ENCODE results near the gene DPM1. TPM values are rescaled to one million over a fixed set of nuclear protein-coding genes. Genes with fewer than 3 reads are reported as not detected.

DPM1 gene
- total RNA-seq, 6 donors from 2014 or later, result 16.4 to 61.2 (median 28.4) TPM

DNA sequence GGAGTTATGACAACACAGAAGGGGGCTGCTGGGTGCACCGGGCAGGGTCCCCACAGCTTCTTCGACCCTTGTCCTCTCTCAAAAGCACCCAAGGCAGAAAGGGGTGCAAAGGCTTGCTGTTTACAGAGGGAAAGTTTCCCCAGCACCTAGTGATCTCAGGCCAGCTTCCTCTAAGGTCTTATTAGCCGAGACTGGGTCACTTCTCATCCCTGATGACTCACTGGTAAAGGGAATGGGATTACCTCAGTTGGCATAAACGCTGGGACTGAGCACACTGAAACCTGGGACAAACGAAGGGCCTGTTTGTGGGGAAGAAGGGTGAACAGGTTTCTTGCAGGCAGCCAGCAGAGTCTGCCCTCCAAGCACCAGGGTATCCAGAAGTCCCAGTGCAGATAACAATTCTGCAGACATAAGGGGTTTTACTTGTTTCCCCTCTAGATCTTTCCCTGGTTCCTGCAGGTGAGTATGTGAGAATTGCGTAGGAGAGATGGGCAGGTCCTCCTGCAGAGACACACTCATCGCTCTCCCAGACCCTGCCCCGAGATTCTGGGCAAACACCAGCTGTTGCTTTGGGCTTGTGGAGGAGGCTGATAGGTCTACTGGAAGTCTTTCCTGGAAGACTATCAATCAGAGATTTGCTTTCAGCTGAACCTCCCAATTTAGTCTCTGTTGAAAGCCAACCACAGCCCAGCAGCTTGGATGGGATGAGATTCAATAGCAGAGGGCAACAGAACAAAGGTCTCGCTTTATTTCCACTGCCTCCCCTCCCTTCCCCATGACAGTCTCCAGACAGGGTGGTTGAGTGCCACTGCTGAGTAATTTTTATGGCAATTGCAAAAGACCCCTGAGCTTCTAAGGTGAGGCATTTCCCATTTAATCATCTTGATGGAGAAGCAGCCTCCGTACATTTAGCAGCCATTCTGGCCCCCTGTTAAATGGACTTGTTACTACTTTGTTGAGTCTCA lies 38.9 kb upstream of the DPM1 start:
- no peak for ATAC-seq (ENCODE audit: low FRiP score in 2 of 2)
- no peak overlapping the region for H3K4me3 ChIP-seq
- 53 to 58% methylated on average over 10 of the region's 10 CpGs for WGBS, 2 donors

DNA sequence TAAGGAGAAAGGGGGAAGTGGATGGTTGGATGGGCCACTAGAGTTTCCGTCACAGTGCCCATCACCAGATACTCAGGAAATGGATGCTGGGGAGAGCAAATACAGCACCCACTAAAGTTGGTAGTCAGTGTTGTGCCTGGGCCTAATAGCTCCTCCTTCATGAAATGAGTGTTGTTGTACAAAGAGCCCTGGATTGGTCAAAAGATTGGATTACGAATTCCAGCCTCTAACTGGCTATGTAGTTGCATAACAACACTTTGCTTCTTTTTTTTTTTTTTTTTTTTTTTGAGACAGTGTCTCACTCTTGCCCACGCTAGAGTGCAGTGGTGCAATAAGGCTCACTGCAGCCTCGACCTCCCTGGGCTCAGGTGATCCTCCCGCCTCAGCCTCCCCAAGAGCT lies 37.2 kb upstream of the DPM1 start:
- TF ChIP-seq POLR2A (IDR thresholded peaks at IDR 0.05), result no peak
- TF ChIP-seq EP300 (IDR thresholded peaks at IDR 0.05), result no peak
- TF ChIP-seq, protein P1, sequence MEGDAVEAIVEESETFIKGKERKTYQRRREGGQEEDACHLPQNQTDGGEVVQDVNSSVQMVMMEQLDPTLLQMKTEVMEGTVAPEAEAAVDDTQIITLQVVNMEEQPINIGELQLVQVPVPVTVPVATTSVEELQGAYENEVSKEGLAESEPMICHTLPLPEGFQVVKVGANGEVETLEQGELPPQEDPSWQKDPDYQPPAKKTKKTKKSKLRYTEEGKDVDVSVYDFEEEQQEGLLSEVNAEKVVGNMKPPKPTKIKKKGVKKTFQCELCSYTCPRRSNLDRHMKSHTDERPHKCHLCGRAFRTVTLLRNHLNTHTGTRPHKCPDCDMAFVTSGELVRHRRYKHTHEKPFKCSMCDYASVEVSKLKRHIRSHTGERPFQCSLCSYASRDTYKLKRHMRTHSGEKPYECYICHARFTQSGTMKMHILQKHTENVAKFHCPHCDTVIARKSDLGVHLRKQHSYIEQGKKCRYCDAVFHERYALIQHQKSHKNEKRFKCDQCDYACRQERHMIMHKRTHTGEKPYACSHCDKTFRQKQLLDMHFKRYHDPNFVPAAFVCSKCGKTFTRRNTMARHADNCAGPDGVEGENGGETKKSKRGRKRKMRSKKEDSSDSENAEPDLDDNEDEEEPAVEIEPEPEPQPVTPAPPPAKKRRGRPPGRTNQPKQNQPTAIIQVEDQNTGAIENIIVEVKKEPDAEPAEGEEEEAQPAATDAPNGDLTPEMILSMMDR (IDR thresholded peaks at IDR 0.05), result no peak
- TF ChIP-seq POLR2AphosphoS5 (IDR thresholded peaks at IDR 0.05), result no peak
- no peak overlapping the region for H3K27ac ChIP-seq
- H3K4me3 ChIP-seq, result no peak overlapping the region
- ATAC-seq (ENCODE audit: low FRiP score in 2 of 2), result no peak
- no peaks in the 10 kb centered on the region for H3K4me1 ChIP-seq
- H3K36me3 ChIP-seq, result no peaks in the 10 kb centered on the region
- no peaks in the 10 kb centered on the region for H3K27me3 ChIP-seq
- no peaks in the 10 kb centered on the region for H3K9me3 ChIP-seq
- no peak for DNase-seq
- WGBS, 2 donors, result 71% methylated on average over 5 of the region's 5 CpGs

More for the DNA sequence above, 38.9 kb upstream of the DPM1 start:
- H3K4me1 ChIP-seq, result no peaks in the 10 kb centered on the region
- H3K27ac ChIP-seq, result no peak overlapping the region
- no peaks in the 10 kb centered on the region for H3K36me3 ChIP-seq
- no peaks in the 10 kb centered on the region for H3K27me3 ChIP-seq
- no peak for DNase-seq
- H3K9me3 ChIP-seq, result no peaks in the 10 kb centered on the region
- no peak for TF ChIP-seq EP300 (IDR thresholded peaks at IDR 0.05)
- no peak for TF ChIP-seq POLR2AphosphoS5 (IDR thresholded peaks at IDR 0.05)
- TF ChIP-seq POLR2A (IDR thresholded peaks at IDR 0.05), result no peak
- TF ChIP-seq, protein P1 (IDR thresholded peaks at IDR 0.05), result no peak

DNA sequence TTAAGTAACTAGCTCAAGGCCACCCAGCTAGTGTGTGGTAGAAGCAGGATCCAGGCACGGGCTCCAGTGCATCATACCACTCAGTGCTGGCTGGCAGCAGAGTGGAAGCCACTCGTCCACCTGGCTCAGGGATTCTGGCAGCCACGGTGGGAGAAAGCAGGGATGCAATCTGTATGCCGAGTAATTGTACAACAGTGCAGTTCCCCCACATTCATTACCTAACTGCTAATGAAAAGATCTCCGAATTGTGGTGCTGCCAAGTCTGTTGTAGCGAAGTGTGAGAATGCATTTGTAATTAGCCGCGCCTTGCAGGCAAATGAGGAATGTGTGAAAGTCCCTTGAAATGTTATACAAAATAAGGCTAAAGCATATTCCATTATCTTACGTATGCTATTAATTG lies 35.5 kb upstream of the DPM1 start:
- H3K27ac ChIP-seq, result no peak overlapping the region
- 82 to 87% methylated on average over 9 of the region's 9 CpGs for WGBS, 2 donors
- no peaks in the 10 kb centered on the region for H3K4me1 ChIP-seq
- H3K36me3 ChIP-seq, result no peaks in the 10 kb centered on the region
- H3K27me3 ChIP-seq, result no peaks in the 10 kb centered on the region
- H3K4me3 ChIP-seq, result no peak overlapping the region
- H3K9me3 ChIP-seq, result no peaks in the 10 kb centered on the region
- ATAC-seq (ENCODE audit: low FRiP score in 2 of 2) (no peak), DNase-seq (no peak)
- no peak for TF ChIP-seq POLR2A (IDR thresholded peaks at IDR 0.05)
- TF ChIP-seq, protein P1 (IDR thresholded peaks at IDR 0.05), result no peak
- no peak for TF ChIP-seq POLR2AphosphoS5 (IDR thresholded peaks at IDR 0.05)
- no peak for TF ChIP-seq EP300 (IDR thresholded peaks at IDR 0.05)

DNA sequence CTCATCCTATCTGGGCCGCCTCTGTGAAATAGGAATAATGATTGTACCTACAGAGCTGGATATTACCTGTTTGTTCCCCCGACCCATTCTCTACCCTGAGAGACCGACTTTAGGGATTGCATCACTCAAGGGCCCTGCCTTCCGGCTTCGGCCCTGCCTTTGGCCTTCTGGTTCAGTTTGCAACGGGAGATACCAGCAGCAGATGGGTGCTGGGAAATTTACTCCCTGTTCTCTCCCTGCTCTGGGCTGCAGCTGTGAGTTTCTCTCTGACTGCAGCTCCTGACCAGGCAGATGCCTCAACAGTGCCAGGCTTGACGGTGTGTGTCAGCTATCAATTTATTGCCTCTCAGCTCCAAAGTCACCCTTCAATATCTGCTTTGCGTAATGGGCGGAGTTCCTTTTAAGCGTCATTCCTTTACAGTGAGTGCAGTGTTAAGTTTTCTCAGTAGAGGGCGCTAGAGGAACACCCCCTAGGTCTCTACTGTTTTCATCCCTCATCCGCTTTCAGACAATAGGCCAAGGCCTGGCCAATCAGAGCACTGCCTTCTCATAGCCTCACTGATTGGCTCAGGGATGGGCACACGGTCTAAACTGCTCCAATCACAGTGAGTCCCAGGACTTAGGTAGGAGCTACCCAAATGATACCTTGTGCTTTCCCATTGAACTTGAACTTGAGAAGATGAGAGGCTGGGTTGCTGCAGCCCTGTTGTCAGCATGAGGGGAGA lies 34.6 kb upstream of the DPM1 start:
- H3K9me3 ChIP-seq, result no peaks in the 10 kb centered on the region
- DNase-seq (no peak), ATAC-seq (ENCODE audit: low FRiP score in 2 of 2) (peak in 1 of 2 donors; percentile 55)
- H3K4me1 ChIP-seq, result no peaks in the 10 kb centered on the region
- WGBS, 2 donors, result 33 to 48% methylated on average over 12 to 13 of the region's 13 CpGs
- H3K27me3 ChIP-seq, result no peaks in the 10 kb centered on the region
- TF ChIP-seq, protein P1 (IDR thresholded peaks at IDR 0.05), result peak in 5 of 6 experiments; percentile 12 to 43 (median 34)
- no peak for TF ChIP-seq POLR2AphosphoS5 (IDR thresholded peaks at IDR 0.05)
- H3K27ac ChIP-seq, result no peak overlapping the region
- no peaks in the 10 kb centered on the region for H3K36me3 ChIP-seq
- H3K4me3 ChIP-seq, result no peak overlapping the region
